SK-N-SH (cell line): Measurements from ENCODE around the gene AP2S1. TPM values are rescaled to one million over a fixed set of nuclear protein-coding genes. Genes with fewer than 3 reads are reported as not detected.
A peak's percentile ranks its signal among the peaks of the same experiment; 100 is the strongest.

Experiments
- CTCF ChIA-PET: fragments of 300-600, 350-600 bp; formaldehyde crosslinking; extraction: SDS; loops from one replicate; lab custom pipeline; 2021; lab: Yijun Ruan, JAX
- POLR2A ChIA-PET: fragments of 350-600 bp; sonication (Branson Sonifier 250); formaldehyde crosslinking; extraction: SDS; loops from one replicate; lab custom pipeline; 2020; ENCODE audit warnings: antibody characterized with exemption, inconsistent platforms; lab: Yijun Ruan, JAX
- DNase-seq: peaks from one replicate; pipeline ENCODE4 v3.0.0; 2012
- H2AFZ ChIP-seq: fragments of 200-600 bp; sonication (generic); 2 replicates; pipeline ENCODE4 v1.8.1; 2016; ENCODE audit warnings: antibody characterized with exemption, mild to moderate bottlenecking, low read depth
- H3F3A ChIP-seq: fragments of 200-600 bp; sonication (generic); replicated peaks from 2 replicates; pipeline ENCODE3; 2016; ENCODE audit warnings: antibody characterized with exemption, mild to moderate bottlenecking; ENCODE audit not compliant: insufficient read depth
- H3K27ac ChIP-seq, 2 experiments: fragments of 200-500 bp in 1 of 2; fragments of 200-600 bp in 1 of 2; sonication (Bioruptor generic) in 1 of 2; sonication (generic), shearing (Covaris generic) in 1 of 2; 2 replicates each; pipeline versions ENCODE4 v1.5.1 to v1.6.1; 2014 to 2016; ENCODE audit warnings: low read depth in 2 of 2, inconsistent platforms in 1 of 2, low read length in 1 of 2, mild to moderate bottlenecking in 1 of 2, mixed read lengths in 1 of 2
- H3K27me3 ChIP-seq: fragments of 200-600 bp; sonication (generic), shearing (Covaris generic); 2 replicates; pipeline ENCODE4 v1.6.1; 2016; ENCODE audit warnings: mixed run types; ENCODE audit not compliant: insufficient read depth
- H3K36me3 ChIP-seq, 2 experiments: fragments of 200-500 bp in 1 of 2; fragments of 200-600 bp in 1 of 2; sonication (Bioruptor generic) in 1 of 2; sonication (generic) in 1 of 2; replicated peaks in 1 of 2; 2 replicates each; pipeline versions ENCODE3 to v1.5.1; 2014 to 2016; ENCODE audit warnings: low read length in 1 of 2, mild to moderate bottlenecking in 1 of 2; ENCODE audit not compliant: insufficient read depth in 2 of 2, control insufficient read depth in 1 of 2
- H3K4me1 ChIP-seq, 2 experiments: fragments of 200-500 bp in 1 of 2; fragments of 200-600 bp in 1 of 2; sonication (Bioruptor generic) in 1 of 2; sonication (generic), shearing (Covaris generic) in 1 of 2; 2 replicates each; pipeline versions ENCODE4 v1.5.1 to v1.6.1; 2014 to 2016; ENCODE audit warnings: low read depth in 1 of 2, low read length in 1 of 2, mixed run types in 1 of 2; ENCODE audit not compliant: insufficient read depth in 2 of 2, control insufficient read depth in 1 of 2
- H3K4me2 ChIP-seq: fragments of 200-600 bp; sonication (generic), shearing (Covaris generic); 2 replicates; pipeline ENCODE4 v1.6.1; 2017; ENCODE audit warnings: mixed run types
- H3K4me3 ChIP-seq, 2 experiments: fragments of 200-500 bp in 1 of 2; fragments of 200-600 bp in 1 of 2; sonication (Bioruptor generic) in 1 of 2; sonication (generic), shearing (Covaris generic) in 1 of 2; 2 replicates each; pipeline versions ENCODE4 v1.5.1 to v1.8.1; 2014 to 2016; ENCODE audit warnings: low read depth in 2 of 2, inconsistent platforms in 1 of 2, low read length in 1 of 2, mild to moderate bottlenecking in 1 of 2, mixed read lengths in 1 of 2, moderate library complexity in 1 of 2
- H3K79me2 ChIP-seq: fragments of 200-600 bp; sonication (generic); 2 replicates; pipeline ENCODE4 v1.8.1; 2017; ENCODE audit warnings: mild to moderate bottlenecking; ENCODE audit not compliant: insufficient read depth
- H3K9ac ChIP-seq: fragments of 200-600 bp; sonication (generic); 2 replicates; pipeline ENCODE4 v1.6.1; 2017; ENCODE audit warnings: mixed run types
- H3K9me2 ChIP-seq: fragments of 200-600 bp; sonication (generic); 2 replicates; pipeline ENCODE4 v1.6.1; 2017; ENCODE audit warnings: mixed run types
- H3K9me3 ChIP-seq: fragments of 200-600 bp; sonication (generic); 2 replicates; pipeline ENCODE4 v1.6.1; 2017; ENCODE audit warnings: mixed run types, mild to moderate bottlenecking, moderate library complexity
- H4K20me1 ChIP-seq: fragments of 200-600 bp; sonication (generic); 2 replicates; pipeline ENCODE4 v1.6.1; 2017; ENCODE audit warnings: mild to moderate bottlenecking, mixed run types; ENCODE audit not compliant: insufficient read depth
- CTCF ChIP-seq: fragments of 200-600 bp; sonication (generic); IDR thresholded peaks from 2 replicates; pipeline ENCODE4 v1.6.1; 2017; ENCODE audit warnings: antibody characterized with exemption, mild to moderate bottlenecking, moderate library complexity
- ELF1 ChIP-seq: IDR thresholded peaks from 2 replicates; pipeline ENCODE4 v1.4.0; 2012
- EZH2phosphoT487 ChIP-seq: fragments of 200-600 bp; sonication (generic); IDR thresholded peaks from 2 replicates; pipeline ENCODE4 v1.6.1; 2017; ENCODE audit warnings: low read depth, mixed run types, mild to moderate bottlenecking, antibody characterized with exemption, moderate library complexity, borderline replicate concordance
- FOSL2 ChIP-seq: IDR thresholded peaks from 2 replicates; pipeline ENCODE4 v1.4.0; 2012; ENCODE audit warnings: low read depth, mild to moderate bottlenecking, moderate library complexity, borderline replicate concordance
- FOXM1 ChIP-seq: IDR thresholded peaks from 2 replicates; pipeline ENCODE4 v1.4.0; 2012; ENCODE audit warnings: low read depth, mild to moderate bottlenecking
- JUND ChIP-seq: IDR thresholded peaks from 2 replicates; pipeline ENCODE4 v1.4.0; 2012
- MAX ChIP-seq: IDR thresholded peaks from 2 replicates; pipeline ENCODE4 v1.4.0; 2012; ENCODE audit warnings: low read depth
- MEF2A ChIP-seq: IDR thresholded peaks from 2 replicates; pipeline ENCODE4 v1.4.0; 2012; ENCODE audit warnings: low read depth, borderline replicate concordance
- NFIC ChIP-seq: IDR thresholded peaks from 2 replicates; pipeline ENCODE4 v1.4.0; 2012; ENCODE audit warnings: borderline replicate concordance
- NRF1 ChIP-seq: IDR thresholded peaks from 2 replicates; pipeline ENCODE4 v1.6.1; 2012; ENCODE audit warnings: low read depth, mild to moderate bottlenecking, low read length
- POLR2AphosphoS5 ChIP-seq: IDR thresholded peaks from 2 replicates; pipeline ENCODE4 v1.6.1; 2012; ENCODE audit warnings: low read depth, low read length
- RAD21 ChIP-seq: IDR thresholded peaks from 2 replicates; pipeline ENCODE4 v1.6.1; 2012; ENCODE audit warnings: mild to moderate bottlenecking, low read length
- RCOR1 ChIP-seq: fragments of 150-350 bp; IDR thresholded peaks from 2 replicates; pipeline ENCODE4 v1.6.1; 2017; ENCODE audit warnings: antibody characterized with exemption, low read length
- REST ChIP-seq: IDR thresholded peaks from 2 replicates; pipeline ENCODE4 v1.6.1; 2012; ENCODE audit warnings: mild to moderate bottlenecking, low read depth, low read length, moderate library complexity
- RFX5 ChIP-seq: IDR thresholded peaks from 2 replicates; pipeline ENCODE4 v1.6.1; 2012; ENCODE audit warnings: mild to moderate bottlenecking, improper control_type of control experiment, low read length
- TCF12 ChIP-seq: IDR thresholded peaks from 2 replicates; pipeline ENCODE4 v1.4.0; 2012
- TEAD4 ChIP-seq: IDR thresholded peaks from 2 replicates; pipeline ENCODE4 v1.4.0; 2012; ENCODE audit warnings: mild to moderate bottlenecking, borderline replicate concordance; ENCODE audit not compliant: insufficient read depth
- USF1 ChIP-seq: IDR thresholded peaks from 2 replicates; pipeline ENCODE4 v1.4.0; 2012; ENCODE audit warnings: low read depth, borderline replicate concordance
- YY1 ChIP-seq: IDR thresholded peaks from 2 replicates; pipeline ENCODE4 v1.4.0; 2012; ENCODE audit warnings: low read depth, mild to moderate bottlenecking
- WGBS: methylation state at CpG from one replicate; pipeline ENCODE4 v1.1.6; 2017; ENCODE audit warnings: low lambda C conversion rate; 5-methylcytosine and 5-hydroxymethylcytosine counted together
- polyA plus RNA-seq, 3 experiments: library from polyadenylated mRNA; depleted of rRNA; stranded (reverse); fragments of >200 nt; gene quantifications; 2 replicates each; pipeline ENCODE4 v1.2.3, GENCODE V29; 2012

The AP2S1 gene
- polyA plus RNA-seq, 1 of the 3 experiments (the other 2 are of a cell fraction) = 565 TPM

- POLR2A ChIA-PET = interaction anchor here (0.6 kb wide), 1 partner anchor 67 kb away, joined by 6 read pairs; no protein-coding TSS in a partner anchor
- CTCF ChIA-PET = no interaction called here
- Histone ChIP-seq H3K27me3 (no peaks in the 10 kb centered on the region), H3K9ac (no peak overlapping the region), H2AFZ (no peak overlapping the region), H3K4me2 (no peak overlapping the region), H4K20me1 (peaks cover 26% of the 10 kb centered on the region), H3K9me3 (no peaks in the 10 kb centered on the region), H3K79me2 (peaks cover 88% of the 10 kb centered on the region), H3K9me2 (no peaks in the 10 kb centered on the region), H3F3A (peaks cover 54% of the 10 kb centered on the region), H3K4me1 (peaks cover 0 to 23% of the 10 kb centered on the region in 2 experiments; a peak in 2 of 4 replicates), H3K4me3 (no peak overlapping the region), H3K36me3 (no peaks in the 10 kb centered on the region), H3K27ac (peak overlapping the region in 1 of 2 experiments; percentile 87; a peak in 2 of 4 replicates)
- TF ChIP-seq JUND (no peak), FOXM1 (no peak), FOSL2 (no peak), YY1 (no peak), TEAD4 (no peak), TCF12 (no peak), EZH2phosphoT487 (no peak), RAD21 (no peak), REST (no peak), MAX (no peak), NFIC (no peak), NRF1 (no peak)
- WGBS = 86% methylated on average over 4 of the region's 4 CpGs
- no peak for DNase-seq
Measured at GRCh38 chr19:46875234-46875633, 24.6 kb upstream of the AP2S1 start.

- H3K4me3 ChIP-seq = no peak overlapping the region
- H4K20me1 ChIP-seq = peaks cover 34% of the 10 kb centered on the region
- ChIA-PET CTCF (interaction anchor here (0.6 to 1.7 kb wide), 4 partner anchors 115 to 119 kb away, joined by 3 to 4 read pairs (median 4); no protein-coding TSS in a partner anchor), POLR2A (no interaction called here)
- H3K27me3 ChIP-seq = no peaks in the 10 kb centered on the region
- DNase-seq = no peak
- peaks cover 0 to 18% of the 10 kb centered on the region in 2 experiments; a peak in 3 of 4 replicates for H3K4me1 ChIP-seq
- H3K36me3 ChIP-seq = no peaks in the 10 kb centered on the region
- no peaks in the 10 kb centered on the region for H3K9me2 ChIP-seq
- TF ChIP-seq FOXM1 = no peak
- TF ChIP-seq ELF1 = no peak
- TF ChIP-seq MAX = no peak
- TF ChIP-seq MEF2A = no peak
- TF ChIP-seq POLR2AphosphoS5 = no peak
- no peak for TF ChIP-seq USF1
- TF ChIP-seq RFX5 = no peak
- no peak for TF ChIP-seq CTCF
- TF ChIP-seq RCOR1 = no peak
- H3K9me3 ChIP-seq = no peaks in the 10 kb centered on the region
- H3F3A ChIP-seq = peaks cover 43% of the 10 kb centered on the region
- peaks cover 98% of the 10 kb centered on the region for H3K79me2 ChIP-seq
- WGBS = 92% methylated on average over 4 of the region's 4 CpGs
- H3K4me2 ChIP-seq = no peak overlapping the region
- H3K27ac ChIP-seq = peak overlapping the region in 1 of 2 experiments; percentile 87; a peak in 2 of 4 replicates
- H3K9ac ChIP-seq = no peak overlapping the region
- H2AFZ ChIP-seq = no peak overlapping the region
Measured at GRCh38 chr19:46872967-46873366, 22.3 kb upstream of the AP2S1 start.
